Left cardiac atrium (tissue), 4 donors: Measurements from ENCODE around the gene AGBL1. TPM values are rescaled to one million over a fixed set of nuclear protein-coding genes. Genes with fewer than 3 reads are reported as not detected.

Experiments
- ATAC-seq, 2 donors: fragments of 200-7000 bp; cut with Tn5 transposase; one replicate each; pipeline ENCODE4 v1.9.1; 2020; ENCODE audit warnings: mild to moderate bottlenecking in 2 of 2, moderate library complexity in 2 of 2
- DNase-seq: peaks from one replicate; pipeline ENCODE4 v3.0.0-alpha.2; 2020
- intact Hi-C, 2 donors: fragments of 100-400 bp; cut with DNase I; formaldehyde crosslinking; loops; one replicate each; pipeline versions ENCODE4 v1.14.1 to v1.15.1; 2022 to 2023
- long read RNA-seq: library from polyadenylated mRNA; unstranded; transcript quantifications from one replicate; pipeline ENCODE4 v2.0.0, GENCODE V29; 2021
- total RNA-seq, 2 donors: library from RNA; stranded (reverse); fragmentation: NEBNext Ultra II Directional; extraction: Animal tissue kit (Norgen Biotek cat#: 25700); gene quantifications; one replicate each; pipeline ENCODE4 v1.2.1, GENCODE V29; 2021
- donor health status: DM: no; HTN: yes; CAD: no.
- donor health status: DM: no; HTN: yes; CAD: no; lungs with severe emphysema.
- donor health status: DM: yes; HTN: yes; CAD: no.
- donor health status: Dilated cardiomyopathy.

The AGBL1 gene
- total RNA-seq: under 1 TPM in 1 of 2 donors, not detected in 1; 0.05 TPM
- long read RNA-seq: 0 reads

DNA sequence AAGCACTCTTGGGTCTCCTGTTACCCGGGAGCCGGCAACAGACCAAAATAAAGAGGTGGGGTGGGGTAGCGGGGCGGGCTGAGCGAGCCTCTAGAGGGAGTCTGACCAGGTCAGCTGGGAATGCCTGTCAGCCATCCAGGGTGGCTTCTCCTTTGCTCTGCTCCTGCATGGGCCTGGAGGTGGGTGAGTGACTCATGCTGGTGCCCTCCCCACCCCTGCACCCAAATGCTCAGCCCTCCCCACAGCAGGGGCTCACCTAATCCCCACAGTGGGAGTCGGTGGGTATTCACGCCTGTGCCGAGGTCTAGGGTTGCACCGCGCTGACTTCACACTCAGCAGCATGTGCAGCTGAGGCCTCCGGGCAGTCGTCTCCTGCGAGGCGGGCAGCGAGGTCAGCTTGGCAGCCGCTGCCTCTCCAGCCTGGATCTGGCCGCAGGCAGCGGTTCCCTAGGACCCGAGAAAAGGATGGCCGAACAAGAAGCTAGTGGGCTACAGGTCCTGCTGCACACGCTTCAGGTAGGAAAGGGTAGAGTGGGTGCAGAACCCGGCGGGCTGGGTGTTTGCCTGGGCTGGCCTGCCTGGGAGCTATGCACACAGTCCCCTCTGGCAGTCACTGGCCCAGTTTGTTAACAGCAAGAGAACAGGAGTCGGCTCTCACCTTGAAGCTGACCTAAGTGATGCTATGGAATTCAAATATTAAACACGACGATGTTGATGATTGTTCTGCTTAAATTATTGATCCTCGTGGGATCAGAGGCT, at the start of gene AGBL1:
AGBL1 (plus strand) TSS at position 364 of the 759 bp plus-strand sequence.
- ATAC-seq (no peak), DNase-seq (no peak)
- intact Hi-C loops: no loop called here

DNA sequence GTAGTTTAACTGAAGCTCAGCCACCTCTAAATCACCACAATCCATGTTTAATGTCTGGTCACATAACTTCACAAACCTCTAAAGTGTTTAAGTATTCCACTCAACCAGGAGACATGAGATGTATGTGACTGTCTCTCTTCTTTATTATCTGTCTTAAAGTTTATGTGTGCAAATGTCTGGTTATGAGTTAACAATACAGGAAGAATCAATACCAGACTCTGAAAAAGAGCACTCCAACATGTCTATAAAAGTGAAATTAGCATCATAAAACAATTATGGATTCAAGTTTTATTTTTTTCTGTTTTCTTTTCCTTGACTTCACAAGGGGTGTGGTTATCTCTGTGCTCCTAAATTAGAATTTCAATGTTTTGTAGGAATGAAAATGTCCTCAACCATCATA, 44.8 kb upstream of the AGBL1 start:
- DNase-seq: no peak
- no peak for ATAC-seq
- intact Hi-C loops: no loop called here

DNA sequence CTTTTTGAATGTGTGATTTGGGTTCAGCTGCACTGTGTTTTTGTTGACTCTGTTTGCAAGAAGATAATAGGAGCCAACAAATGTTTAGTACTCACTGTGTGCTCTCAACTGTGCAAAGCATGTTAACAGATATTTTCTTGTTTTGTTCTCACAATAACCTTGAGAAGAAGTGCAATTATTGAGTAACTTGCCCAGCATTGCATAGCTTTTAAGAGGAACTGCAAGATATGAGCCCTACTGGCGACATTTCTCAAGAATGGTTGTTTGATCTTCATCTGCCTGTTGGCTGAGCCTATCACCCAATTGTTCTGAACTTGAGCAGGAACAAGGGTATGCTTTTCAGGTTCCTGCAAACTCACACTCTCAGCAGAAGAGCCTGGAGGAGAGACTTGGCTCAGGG, 43.4 kb upstream of the AGBL1 start:
- no peak for ATAC-seq

DNA sequence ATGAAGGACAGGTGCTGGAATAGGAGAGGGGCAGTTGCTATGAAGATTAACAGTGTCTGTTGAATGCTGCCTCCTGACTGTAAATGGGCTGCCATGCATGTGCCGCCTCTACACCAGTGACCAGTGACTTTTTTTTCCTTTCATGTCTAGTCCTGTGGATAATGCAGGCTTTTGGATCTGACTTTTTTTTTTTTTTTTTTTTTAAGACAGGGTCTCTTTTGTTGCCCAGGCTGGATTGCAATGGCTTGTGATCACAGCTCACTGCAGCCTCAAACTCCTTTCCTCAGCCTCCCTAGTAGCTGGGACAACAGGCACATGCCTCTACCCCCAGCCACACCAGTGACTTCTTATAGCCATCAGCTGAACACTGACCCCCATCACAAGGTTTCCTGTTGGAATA, 41.2 kb upstream of the AGBL1 start:
- no peak for ATAC-seq
- no peak for DNase-seq
- intact Hi-C loops: no loop called here

More for the DNA sequence above, 43.4 kb upstream of the AGBL1 start:
- intact Hi-C loops: no loop called here
- DNase-seq: no peak

DNA sequence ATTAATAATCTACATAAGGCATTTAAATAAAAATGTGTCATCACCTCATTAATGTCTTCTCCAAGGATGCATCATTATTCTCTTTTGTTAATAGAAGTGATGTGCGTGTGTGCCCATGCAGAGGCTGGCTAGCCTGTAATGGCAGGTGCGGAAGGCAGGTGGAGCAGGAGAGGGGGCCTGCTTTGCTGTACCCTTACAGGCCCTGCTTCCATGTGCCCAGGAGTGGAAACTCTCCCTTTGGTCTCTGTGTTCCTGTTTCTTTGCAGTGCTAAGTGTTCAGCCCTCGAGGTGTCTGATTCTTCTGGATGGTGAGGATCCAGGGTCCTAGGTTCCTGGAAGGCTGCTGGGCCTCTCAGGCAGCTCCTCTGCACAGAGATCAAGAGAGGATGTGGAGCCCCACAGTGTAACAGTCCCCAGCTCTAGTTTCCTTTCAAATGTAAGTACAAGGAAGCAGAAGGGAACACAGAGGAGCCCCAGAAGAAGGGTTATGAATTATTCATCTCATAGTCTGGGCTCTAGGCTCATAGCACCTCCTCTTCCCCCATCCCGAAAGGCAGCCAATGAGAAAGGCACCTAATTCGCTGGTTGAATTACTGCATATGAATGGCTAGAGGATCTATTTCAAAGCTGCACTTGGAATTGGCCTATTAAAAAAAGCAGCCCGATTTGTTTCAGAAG, 39.2 kb upstream of the AGBL1 start:
- DNase-seq (no peak), ATAC-seq (no peak)
- intact Hi-C loops: no loop called here

DNA sequence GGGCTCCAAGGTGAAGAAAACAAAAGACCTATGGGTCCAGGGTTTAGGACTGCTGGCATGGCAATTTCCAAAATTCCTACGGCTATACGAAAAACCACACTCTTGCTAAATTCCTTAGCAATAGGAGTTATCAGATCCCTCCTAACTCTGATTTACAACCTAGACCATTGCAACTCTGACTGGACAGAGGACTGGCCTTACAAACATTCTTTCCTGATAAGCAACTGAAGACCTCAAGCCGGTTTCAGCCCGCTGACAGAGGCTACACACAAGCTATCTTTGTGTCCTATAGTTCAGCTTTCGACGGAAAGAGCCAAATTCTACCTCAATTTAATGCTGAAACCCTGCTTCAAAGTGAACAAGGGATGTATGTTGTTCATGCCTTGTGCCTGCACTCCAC, 38.3 kb upstream of the AGBL1 start:
- DNase-seq (no peak), ATAC-seq (no peak)
- intact Hi-C loops: no loop called here

DNA sequence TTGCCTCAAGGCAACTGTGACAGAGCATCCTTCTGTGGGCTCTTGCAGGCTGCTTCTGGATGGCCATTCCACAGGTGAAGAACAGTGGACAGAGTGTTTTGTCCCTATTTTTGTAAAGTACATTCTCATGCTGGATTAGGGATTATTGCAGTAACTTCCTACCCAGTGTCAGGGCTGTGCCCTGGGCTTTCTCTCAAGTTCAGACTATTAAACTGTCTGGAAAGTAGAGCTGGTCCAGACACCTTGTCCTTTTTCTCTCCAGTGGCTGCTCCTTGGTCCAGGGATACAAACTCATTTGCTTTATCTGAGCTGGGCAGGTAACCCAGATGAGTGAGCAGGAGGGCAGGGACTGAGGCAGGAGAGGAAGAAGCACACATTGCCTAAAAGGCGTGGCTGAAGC, 37.4 kb upstream of the AGBL1 start:
- DNase-seq (no peak), ATAC-seq (no peak)
- intact Hi-C loops: no loop called here

DNA sequence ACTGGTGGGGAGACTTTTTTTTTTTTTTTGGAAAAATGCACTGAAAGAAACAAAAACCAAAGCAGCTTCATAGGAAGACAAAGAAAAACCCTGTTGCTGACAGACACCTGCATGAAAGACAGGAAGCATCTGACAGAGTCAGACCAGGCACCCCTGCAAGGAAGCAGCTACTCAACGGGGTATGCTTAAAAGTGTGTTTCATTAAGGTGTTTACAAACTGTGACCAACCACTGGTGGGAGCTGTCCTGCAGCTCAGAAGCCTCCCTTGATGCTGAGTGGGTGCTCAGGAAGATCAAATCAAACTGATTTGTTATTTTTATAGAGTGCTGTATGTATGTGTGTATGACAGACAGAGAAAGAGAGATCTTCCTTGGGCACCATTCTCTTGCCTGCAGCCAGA, 34.7 kb upstream of the AGBL1 start:
- no peak for DNase-seq

DNA sequence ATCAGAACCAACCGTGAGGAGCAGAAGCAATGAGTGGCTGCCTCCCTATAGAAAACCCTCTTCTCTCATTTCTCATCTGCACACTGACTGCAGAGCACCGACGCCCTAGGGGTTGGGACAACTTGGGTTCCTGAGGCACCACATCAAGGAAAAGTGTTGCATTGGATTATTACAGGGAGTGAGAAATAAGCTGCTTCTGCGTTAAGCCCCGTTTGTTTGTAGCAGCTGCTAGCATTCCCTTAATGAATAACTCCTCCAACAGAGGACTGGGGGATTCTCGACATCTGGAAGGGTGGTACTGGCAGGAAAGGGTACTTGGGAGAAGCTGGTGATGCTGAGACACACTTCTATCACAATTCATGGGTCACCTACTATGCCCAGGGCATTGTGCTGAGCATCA, 25.3 kb upstream of the AGBL1 start:
- no peak for DNase-seq
- intact Hi-C loops: no loop called here
- ATAC-seq: no peak

More for the DNA sequence above, 34.7 kb upstream of the AGBL1 start:
- no peak for ATAC-seq
- intact Hi-C loops: no loop called here

DNA sequence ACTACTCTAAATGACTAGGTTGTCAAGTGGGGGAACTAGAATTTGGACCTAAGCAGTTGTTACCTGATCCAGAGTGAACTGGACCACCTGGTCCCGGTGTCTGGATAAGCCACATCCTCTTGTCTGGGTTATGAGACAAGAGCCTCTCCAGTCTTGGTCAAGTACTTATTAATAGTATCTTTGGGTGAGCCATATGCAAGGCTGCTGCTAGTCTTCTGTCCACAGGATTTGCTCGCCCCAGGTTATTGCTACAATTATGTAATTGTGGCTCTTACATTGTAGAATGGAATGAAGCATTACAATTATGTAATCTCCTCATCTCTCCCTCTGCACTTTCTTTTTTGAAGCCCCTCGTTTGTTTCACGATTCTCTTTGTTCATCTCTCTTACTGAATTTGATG, 24.0 kb upstream of the AGBL1 start:
- ATAC-seq (no peak), DNase-seq (no peak)
- intact Hi-C loops: no loop called here

DNA sequence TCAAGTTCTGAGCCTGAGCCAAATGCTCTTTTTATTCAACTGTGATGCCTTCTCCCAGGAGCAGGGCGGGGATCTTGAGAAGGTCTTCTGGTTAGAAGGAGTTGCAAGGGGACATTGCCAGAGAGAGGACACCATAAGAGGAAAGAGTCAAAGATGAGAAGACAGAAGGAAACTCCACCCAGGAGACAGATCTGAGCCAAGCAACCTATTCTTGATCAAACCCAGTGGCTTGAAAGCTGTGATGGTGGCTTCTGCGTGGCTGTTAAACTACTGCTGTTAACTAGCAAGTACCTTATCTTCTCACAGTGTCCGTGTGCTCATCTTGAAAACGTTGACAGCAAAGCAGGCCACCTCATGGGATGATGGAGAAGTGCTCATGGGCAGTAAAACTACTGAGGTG, 19.8 kb upstream of the AGBL1 start:
- intact Hi-C loops: no loop called here
- ATAC-seq (no peak), DNase-seq (no peak)

DNA sequence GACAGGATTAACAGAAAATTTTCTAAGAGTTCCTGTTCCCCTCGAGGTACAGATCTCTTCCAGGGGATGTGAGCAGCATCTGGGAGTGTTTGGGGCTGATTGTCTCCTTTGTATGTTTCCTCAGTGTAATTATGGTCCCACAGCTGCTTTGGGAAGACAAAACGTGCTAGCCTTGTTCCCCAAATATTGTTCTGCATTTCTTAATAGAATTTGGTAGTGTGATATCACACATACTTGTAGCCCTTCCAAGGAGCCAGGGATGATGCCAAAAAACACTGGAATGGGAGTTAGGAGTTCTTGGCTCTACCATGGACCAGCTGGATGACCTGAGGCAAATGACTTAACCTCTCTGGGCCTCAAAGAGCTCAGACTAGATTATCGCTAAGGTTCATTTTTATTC, 19.0 kb upstream of the AGBL1 start:
- DNase-seq (no peak), ATAC-seq (no peak)
- intact Hi-C loops: no loop called here

DNA sequence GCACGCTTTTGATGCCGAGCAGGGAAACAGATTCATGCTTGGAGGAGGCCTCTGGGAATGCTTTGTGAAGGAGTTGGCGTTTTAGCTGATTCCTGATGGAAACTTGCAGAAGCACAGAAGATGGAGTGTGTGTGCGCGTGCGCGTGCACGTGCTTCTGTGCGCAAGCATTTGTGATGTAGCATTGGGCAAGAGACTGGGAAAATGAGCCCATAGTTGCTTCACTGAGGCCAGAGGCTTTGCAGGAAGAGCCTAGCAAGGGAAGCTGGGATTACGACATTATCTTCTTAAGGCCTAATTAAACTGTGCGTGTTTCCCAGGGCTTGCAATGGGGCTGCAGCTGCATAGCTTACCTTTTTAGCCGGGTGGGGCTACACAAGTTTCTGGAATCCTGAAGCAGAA, 18.1 kb upstream of the AGBL1 start:
- intact Hi-C loops: no loop called here
- ATAC-seq: no peak
- DNase-seq: no peak

DNA sequence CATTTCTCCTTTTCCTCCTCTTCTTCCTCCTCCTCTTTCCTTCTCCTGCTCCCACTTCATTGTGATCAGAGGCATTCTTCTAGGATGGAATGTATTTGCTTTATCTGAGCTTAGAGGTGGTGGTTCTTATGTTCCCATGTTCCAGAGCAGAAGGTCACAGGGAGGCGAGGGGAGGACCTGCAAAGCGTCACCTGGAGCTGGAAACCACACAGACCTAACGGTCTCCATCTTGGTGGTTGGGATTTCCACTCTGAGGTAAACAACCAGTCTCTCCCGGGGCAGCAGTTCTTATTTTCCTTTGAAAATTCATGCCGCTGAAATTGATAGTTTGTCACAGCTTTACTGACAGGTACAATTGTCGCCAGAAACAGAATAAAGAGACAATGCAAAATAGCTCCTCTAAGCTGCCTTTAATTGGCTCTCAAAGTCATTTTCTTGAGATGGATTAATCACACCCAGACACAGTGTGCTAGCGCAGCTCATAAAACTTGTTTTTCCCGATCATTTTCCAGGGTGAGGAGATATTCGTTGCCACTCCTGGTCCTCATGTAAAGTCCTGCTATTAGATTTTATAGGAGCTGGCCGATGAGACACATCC, 16.9 kb upstream of the AGBL1 start:
- intact Hi-C loops: no loop called here
- no peak for ATAC-seq
- no peak for DNase-seq

DNA sequence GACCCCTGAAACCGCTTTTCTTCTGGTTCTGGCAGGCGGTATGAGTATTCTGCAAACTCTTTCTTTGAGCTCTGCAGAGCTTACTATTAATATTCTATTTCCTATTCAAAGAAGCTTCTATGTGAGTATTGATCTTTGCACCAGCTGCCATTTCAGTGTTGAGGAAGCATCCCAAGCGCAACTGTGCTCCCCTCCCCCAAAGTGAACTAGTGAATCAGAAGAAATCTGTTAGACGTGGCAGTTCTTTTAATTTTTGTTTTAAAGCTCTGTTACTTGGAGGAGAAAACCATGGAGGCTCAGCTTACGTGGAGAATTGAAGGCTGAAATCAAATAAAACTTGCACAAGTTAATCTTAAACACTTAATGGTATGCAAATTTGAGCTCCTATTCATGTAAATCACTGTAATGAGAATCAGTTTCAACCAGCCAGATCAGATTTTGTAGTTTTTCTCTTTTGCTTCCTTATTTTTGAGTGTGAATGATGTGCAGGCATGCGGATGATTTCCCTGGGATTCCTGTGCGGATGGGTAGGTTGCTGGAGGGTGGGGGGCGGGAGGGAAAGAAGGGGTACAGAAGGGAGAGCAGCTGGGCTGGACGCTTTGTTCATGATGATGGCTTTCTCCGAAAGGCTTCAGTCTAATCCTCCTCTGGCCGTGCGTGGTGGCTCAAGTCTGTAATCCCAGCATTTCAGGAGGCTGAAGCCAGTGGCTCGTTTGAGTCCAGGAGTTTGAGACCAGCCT, 16.1 kb upstream of the AGBL1 start:
- intact Hi-C loops: no loop called here
- ATAC-seq (no peak), DNase-seq (no peak)

DNA sequence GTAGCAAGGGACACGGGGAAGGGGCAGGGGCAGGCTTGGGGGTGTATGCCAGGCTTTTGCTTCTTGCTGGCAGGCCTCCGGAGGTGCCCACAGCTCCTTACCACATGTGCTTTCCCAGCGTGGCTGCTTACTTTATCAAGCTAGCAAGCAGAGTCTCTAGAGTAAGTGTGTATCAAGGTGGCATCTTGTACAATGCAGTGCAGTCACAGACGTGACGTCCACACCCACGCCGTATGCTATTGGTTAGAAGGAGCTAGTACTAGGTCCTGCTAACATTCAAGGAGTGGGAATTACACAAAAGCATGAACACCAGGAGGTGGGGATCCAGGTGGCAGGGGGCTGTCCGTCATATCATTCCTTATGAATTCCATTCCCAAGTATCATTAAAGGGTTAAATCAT, 15.3 kb upstream of the AGBL1 start:
- no peak for ATAC-seq
- no peak for DNase-seq
- intact Hi-C loops: no loop called here

DNA sequence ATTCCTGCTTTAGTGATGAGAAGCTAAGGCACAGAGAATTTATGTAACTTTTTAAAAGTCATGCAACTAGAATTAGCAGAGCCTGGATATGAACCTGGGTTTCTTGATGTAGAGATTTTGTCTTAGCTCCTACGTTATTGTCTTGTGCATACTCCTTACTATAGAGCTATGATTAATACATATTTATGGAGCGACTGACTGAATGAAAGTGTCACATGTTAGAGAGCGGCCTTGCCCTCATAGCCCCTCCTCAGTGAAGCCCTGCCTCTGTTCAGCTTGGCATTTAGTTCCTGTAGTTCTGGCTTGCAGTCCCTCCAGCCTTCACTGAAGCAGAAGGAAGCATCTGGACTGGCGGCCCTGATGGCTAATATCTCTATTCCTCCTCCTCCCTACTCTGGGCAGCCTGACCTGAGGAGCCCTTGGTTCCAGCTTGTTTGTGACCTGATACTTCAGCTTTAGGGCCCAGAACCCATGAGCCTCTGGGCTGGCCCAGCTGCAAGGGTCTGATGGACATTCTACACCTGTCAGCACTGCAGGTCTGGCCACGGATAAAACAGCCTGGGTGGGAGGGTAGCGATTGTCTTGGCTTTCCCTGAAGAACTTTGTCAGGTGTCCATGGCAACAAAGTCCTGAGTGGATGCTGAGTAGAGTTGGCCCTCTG, 13.4 kb upstream of the AGBL1 start:
- no peak for ATAC-seq
- intact Hi-C loops: no loop called here

DNA sequence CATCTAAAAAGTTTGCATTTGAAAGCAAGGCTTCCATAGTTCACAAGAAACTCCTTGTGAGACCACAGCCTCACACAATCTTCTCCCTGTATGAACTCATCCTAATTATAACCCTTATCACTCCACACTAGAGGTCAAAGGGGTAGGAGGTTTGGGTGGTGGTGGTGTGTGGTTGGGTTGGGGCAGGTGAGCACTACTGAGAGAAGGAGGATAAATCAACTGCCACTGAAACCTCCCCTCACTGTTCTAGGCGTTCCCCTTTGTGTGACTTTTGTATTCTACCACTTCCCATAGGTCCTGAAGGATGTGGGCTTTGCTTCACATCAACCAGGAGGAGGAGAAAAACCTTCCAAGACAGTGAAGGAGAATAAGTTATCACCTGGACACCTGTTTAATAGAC, 6.4 kb upstream of the AGBL1 start:
- intact Hi-C loops: no loop called here
- DNase-seq (no peak), ATAC-seq (no peak)

More for the DNA sequence above, 13.4 kb upstream of the AGBL1 start:
- no peak for DNase-seq

DNA sequence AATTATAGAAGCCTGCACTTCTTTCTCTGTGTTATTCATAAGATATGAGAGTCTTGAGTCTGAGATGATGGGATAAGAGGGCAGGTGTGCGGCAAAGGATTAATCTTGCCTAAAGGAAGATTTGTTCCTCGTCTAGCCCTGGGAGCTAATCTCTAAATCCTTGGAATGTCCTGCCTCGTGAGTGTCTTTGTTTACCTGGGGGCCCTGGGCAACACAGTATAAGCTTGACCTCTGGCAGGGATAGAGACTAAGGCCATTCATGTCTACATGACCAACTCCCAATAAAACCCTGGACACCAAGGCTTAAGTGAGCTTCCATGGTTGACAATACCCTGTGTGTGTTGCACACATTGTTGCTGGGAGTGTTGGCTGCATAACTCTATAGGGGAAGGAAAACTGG, 3.2 kb upstream of the AGBL1 start:
- intact Hi-C loops: no loop called here
- DNase-seq: no peak
- ATAC-seq: no peak
